NCI-H128 (cell line): ENCODE data around the gene PTPRU.

Source experiments
- DNase-seq: peaks from one replicate; lab custom pipeline; 2025; ENCODE audit not compliant: unreplicated experiment; lab: John Stamatoyannopoulos, UW

Gene PTPRU

DNA sequence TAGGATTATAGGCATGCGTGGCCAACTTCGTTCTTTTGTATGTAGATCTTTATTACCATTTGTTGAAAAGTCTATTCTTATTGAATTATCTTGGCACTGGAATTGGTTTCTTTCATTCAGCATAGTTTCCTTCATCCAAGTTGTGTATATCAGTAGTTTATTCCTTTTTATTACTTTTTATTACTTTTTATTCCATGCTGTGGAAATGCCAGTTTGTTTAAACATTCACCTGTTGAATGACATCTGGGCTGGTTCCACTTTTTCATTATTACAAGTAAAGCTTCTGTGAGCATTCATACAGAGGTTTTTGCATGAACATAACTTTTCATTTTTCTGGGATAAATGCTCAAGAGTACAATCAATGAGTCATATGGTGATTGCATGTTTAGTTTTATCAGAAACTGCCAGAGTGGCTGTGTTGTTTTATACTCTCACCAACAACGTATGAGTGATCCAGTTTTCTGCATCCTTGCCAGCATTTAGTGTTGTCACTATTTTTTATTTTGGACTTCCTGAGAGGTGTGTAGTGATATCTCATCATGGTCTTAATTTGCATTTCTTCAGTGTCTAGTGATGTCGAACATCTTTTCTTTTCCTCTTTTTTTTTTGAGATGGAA lies 28.6 kb downstream of the PTPRU start:
- DNase-seq, result no peak

DNA sequence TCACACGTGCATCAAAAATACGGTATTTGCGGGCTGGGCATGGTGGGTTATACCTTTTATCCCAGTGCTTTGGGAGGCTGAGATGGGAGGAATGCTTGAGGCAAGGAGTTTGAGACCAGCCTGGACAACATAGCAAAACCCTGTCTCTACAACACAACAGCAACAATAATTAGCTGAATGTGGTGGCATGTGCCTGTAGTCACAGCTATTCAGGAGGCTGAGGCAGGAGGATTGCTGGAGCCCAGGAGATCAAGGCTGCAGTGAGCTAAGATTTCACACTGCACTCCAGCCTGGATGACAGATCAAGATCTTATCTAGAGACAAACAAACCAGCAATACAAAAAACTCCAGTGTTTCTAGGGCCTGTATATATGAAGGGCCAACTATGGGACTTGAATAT lies 30.6 kb downstream of the PTPRU start:
- DNase-seq, result no peak

DNA sequence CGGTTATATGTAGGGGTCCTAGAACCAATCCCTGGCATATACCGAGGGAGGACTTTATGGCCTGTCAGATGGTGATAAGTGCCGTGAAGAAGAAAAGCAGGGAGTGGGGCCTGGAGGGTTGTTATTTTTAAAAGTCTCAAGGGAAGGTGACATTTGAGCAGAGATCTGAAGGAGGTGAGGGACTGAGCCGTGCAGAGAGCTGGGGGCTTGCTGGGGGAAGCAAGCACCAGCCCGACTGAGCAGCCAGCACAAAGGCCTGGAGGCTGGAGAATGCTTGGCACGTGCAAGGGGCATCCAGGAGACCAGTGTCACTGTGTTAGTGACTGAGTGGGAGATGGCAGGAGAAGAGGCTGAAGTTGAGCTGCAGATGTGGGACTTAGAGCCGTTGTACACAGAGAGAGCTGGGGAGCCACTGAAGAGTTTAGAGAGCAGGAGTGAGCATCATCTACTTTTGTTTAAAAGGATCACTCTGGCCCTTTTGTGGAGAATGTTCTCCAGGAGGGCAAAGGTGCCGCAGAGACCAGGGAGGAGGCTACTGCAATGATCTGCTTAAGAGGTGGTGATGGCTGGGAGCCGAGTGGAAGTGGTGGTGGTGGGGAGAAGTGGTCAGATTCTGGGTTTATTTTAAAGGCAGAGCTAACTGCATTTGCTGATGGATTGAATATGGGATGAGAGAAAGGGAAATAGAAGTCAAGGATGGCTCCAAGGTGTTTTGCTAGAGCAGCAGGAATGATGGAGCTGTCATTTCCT lies 31.2 kb downstream of the PTPRU start:
- no peak for DNase-seq

DNA sequence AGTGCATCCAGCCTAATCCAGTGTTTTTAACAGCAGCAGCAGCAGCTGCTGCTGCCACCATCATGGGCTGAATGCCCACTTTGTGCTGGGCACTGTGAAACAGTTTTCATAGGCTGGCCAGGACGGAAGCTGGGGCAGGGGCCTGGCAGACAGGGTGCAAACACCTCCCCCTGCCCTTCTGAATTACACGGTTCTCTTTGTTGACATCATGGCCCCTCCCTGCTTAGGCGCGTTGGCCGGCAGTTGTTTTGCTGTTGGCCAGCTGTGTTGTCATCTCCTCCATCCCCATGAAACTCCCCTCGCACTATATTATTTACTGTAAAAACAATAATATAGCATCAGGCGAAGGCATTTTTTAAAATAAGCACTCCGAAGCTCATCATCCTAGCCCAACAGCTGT lies 33.1 kb downstream of the PTPRU start:
- no peak for DNase-seq

DNA sequence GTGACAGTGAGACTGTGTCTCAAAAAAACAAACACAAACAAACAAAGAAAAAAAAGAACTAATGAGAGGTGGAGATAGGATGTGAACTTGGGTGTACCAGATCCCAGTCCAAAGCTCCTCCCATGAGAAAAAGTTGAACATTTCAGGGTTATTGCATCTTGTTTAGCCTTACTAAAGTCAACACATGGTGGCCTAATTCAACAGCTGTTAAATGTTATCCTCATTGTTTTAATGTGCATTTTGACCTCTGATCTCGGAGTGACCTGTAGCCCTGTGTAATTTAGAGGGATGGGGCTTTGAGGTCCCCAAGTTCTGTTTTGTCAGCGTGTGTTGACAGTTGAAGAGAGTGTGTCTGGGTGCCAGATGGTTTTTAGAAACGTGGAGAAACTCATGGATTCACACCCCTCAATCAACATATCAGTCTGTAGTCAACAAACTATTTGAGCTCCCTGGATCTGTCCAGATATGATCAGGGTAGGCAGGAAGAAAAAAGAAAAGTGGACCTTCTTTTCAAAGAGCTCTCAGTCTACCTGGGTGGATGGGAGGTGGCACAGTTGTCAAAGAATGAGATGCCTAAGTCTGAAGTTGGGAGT lies 34.7 kb downstream of the PTPRU start:
- no peak for DNase-seq

GRCh38 chr1:29271724-29272123 lies 35.4 kb downstream of the PTPRU start:
- no peak for DNase-seq

DNA sequence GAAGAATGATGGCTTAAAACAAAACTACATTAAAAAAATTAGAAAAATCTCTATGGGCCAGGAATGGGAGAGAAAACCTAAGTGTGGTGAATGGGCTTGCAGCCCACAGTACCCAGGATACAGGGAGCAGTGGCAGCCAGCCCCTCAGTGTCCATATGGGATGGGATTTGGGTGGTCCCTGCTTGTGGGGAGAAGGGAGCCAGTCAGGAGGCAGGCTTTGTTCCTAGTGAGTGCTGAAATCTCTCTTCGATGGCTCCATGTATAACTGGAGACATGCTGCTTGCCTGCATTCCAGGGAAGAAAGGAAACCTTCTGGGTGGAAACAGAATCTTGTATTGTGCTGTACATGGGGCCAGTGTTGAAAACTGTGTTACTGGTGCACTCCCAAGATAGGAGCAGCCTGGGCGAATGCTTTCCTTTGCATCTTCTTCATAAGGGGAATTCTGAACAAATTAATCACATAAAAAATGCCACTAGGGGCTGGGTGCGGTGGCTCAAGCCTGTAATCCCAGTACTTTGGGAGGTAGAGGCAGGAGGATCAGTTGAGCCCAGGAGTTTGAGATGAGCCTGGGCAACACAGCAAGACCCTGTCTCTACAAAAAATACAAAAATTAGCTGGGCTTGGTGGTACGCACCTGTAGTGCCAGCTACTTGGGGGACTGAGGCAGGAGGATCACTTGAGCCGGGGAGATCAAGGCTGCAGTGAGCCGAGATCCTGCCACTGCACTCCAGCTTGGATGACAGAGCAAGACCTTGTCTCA lies 36.0 kb downstream of the PTPRU start:
- no peak for DNase-seq

DNA sequence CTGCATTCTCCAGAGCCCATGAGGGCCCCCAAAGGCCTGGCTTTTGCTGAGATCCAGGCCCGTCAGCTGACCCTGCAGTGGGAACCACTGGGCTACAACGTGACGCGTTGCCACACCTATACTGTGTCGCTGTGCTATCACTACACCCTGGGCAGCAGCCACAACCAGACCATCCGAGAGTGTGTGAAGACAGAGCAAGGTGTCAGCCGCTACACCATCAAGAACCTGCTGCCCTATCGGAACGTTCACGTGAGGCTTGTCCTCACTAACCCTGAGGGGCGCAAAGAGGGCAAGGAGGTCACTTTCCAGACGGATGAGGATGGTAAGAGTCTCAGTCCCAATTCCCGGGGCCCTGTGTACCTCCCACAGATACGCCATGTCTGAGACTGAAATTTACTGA lies 39.1 kb downstream of the PTPRU start:
- no peak for DNase-seq

DNA sequence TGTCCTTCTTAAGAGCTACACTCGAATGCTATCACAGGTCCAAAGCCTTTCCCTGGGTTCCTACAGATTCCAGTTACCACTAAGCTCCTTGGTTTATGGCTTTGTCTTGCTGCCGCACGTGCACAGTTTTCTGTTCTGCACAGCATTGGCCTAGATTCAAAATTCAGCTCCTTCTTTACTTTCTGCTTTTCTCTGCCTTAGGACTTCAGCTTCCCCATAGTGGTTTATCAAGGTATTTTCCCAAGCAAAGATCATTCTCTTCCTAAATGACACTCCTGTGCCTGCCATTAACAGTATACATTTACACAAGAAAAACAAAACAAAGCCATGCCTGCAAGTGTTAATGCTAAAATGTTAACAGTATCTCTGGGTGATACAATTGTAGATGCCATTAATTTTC lies 41.8 kb downstream of the PTPRU start:
- DNase-seq, result no peak

DNA sequence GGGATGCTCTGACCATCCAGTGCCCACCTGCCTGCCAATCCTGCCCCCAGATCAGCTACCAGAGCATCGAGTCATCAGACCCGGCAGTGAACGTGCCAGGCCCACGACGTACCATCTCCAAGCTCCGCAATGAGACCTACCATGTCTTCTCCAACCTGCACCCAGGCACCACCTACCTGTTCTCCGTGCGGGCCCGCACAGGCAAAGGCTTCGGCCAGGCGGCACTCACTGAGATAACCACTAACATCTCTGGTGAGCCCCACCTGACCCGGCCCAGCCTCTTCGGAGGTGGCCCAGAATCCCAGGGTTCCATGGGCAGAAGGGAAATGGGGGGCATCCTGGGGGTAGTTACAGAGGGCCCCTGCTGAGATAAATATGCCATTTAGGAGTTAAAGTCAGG lies 43.1 kb downstream of the PTPRU start:
- DNase-seq, result no peak

- DNase-seq, result no peak
These were observed 43.6 kb downstream of the PTPRU start for GRCh38 chr1:29279951-29280391.

GRCh38 chr1:29280409-29281131 lies 44.2 kb downstream of the PTPRU start:
- DNase-seq, result no peak

GRCh38 chr1:29281571-29281970 lies 45.2 kb downstream of the PTPRU start:
- no peak for DNase-seq

DNA sequence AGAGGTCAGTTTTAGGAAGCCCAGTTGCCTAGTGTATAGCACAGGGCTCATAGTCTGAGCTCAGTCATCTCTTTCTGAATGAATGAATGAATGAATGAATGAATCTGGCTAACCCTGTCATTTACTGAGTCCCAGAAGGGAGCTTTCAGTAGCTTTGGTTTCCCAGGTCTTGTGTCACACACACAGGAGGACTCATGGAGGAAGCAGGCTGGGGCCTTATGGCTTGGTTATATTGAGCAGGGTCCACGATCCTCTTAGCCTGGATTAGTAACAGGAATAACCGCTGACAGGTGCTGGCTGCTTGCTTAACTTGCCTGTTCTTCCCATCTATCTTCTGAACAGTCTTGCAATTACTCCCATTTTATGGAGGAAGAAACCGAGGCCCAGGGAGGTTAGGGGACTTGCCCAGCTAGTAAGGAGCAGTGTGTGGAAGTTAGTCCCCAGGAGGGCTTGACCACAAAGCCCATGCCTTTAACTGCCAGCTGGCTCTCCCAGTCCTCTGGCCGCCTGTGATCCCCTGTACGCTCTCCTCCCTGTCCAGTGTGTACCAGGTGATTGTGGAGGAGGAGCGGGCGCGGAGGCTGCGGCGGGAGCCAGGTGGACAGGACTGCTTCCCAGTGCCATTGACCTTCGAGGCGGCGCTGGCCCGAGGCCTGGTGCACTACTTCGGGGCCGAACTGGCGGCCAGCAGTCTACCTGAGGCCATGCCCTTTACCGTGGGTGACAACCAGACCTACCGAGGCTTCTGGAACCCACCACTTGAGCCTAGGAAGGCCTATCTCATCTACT lies 46.0 kb downstream of the PTPRU start:
- DNase-seq, result no peak

DNA sequence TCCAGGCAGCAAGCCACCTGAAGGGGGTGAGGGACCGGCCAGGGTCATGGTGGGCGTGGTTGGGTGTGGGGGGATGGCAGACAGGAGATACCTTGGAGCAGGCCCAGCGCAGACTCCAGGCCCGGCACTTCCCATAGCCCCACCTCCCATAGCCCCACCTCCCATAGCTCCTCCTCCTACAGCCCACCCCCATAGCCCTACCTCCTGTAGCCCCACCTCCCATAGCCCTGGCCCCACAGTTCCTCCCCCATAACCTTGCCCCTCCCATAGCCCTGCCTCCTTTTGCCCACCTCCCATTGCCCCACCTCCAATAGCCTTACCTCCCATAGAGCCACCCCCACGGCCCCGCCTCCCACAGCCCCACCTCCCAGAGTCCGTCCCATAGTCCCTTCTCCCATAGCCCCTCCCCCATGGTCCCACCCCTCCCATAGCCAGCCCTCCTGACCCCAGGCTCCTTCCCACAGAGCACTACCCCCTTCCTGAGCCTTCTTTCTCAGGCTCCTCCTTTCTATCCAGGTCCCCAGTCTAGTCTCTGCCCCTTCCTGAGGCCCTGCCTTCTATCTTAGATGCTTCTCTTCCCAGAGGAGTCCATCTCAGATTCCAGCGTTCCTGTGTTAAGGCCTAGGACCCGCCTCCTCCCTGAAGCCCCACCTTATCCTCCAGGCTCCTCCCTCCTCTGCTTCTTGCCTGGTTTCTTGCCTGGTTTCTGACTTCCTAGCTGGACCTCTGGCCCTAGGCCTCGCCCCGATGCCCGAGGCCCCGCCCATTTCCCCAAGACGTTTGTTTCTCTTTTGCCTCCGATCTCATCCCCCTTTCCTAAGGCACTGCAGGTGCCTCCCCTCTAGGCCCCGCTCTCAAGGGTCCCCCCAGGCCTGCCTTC lies 46.8 kb downstream of the PTPRU start:
- no peak for DNase-seq

- no peak for DNase-seq
These were observed 47.5 kb downstream of the PTPRU start for GRCh38 chr1:29283804-29284195.

- no peak for DNase-seq
These were observed 48.1 kb downstream of the PTPRU start for GRCh38 chr1:29284286-29284960.

DNA sequence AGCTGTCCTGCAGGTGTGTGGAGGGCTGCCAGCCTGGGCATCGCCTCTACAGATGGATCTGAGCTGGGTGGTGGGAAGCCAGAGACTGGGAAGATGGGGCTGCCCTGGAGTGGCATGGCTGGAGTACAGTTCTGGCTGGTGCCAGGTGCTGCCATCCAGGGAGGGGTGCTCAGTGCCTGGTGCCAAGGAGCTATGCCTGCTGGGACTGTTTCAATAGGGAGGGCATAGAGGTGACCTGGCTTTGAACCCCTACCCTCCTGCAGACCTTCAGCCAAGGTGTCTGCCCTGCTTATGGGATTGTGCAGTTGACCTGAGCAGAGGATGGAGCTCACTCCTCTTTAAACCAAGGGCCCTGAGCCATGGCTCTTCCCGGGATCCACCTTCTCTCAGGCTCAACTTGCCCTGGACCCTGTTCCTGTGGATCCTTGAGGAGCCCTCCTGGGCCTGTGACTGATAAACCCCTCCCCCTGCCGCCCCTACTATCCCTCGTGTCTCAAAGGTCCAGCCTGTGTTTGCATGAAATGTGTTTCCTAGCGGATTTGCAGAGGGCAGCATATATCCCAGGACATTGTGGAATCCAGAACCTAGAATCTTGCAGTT lies 48.7 kb downstream of the PTPRU start:
- no peak for DNase-seq
